ENCODE measurements around the gene CRKL. TPM values are rescaled to one million over a fixed set of nuclear protein-coding genes. Genes with fewer than 3 reads are reported as not detected.
"Not testable (repeated sequence)": the region's sequence is repeated elsewhere in the genome, so short reads cannot be mapped to it uniquely, and the experiment has no call there.

Gene CRKL
- total RNA-seq, 1 experiment from 2014 or later, result 39.5 TPM

- no peak for DNase-seq (ENCODE audit: extremely low read depth, low read depth)
These were observed 14.0 kb downstream of the CRKL start for GRCh38 chr22:20931126-20931654.

DNA sequence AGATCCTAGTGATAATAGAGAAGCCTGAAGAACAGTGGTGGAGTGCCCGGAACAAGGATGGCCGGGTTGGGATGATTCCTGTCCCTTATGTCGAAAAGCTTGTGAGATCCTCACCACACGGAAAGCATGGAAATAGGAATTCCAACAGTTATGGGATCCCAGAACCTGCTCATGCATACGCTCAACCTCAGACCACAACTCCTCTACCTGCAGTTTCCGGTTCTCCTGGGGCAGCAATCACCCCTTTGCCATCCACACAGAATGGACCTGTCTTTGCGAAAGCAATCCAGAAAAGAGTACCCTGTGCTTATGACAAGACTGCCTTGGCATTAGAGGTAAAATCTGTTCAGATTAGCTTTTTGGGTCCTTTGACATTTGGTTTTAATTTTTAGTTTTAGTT, 16.7 kb downstream of the CRKL start:
- DNase-seq (ENCODE audit: extremely low read depth, low read depth), result no peak

DNA sequence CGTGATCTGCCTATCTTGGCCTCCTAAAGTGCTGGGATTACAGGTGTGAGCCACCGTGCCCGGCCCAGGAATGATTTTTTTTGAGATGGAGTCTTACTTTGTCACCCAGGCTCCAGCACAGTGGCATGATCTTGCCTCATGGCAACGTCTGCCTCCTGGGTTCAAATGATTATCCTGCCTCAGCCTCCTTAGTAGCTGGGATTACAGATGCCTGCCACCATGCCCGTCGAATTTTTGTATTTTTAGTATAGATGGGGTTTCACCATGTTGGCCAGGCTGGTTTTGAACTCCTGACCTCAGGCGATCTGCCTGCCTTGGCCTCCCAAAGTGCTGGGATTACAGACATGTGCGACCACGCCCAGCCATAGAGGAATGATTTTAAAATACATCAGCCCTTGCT, 17.8 kb downstream of the CRKL start:
- not testable (repeated sequence) for DNase-seq (ENCODE audit: extremely low read depth, low read depth)

DNA sequence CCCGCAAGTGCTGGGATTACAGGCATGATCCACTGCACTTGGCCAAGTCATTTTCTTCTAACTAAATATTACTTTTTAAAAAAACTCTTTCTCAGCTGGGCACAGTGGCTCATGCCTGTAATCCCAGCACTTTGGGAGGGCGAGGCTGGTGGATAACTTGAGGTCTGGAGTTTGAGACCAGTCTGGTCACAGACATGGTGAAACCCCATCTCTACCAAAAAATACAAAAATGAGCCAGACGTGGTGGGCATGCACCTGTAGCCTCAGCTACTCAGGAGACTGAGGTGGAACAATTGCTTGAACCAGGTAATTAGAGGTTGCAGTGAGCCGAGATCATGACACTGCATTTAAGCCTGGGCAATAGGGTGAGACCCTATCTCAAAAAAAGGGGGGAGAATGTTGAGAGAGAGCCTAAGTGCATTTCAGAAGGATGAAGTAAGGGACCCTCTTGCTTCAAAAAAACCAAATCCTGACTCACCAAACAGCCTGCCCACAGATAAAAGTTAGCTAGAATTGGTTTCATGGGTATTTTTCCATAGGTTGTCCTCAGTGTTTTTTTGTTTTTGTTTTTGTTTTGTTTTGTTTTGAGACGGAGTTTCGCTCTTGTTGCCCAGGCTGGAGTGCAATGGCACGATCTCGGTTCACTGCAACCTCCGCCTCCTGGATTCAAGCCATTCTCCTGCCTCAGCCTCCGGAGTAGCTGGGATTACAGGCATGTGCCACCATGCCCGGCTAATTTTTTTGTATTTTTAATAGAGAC, 18.8 kb downstream of the CRKL start:
- DNase-seq (ENCODE audit: extremely low read depth, low read depth), result not testable (repeated sequence)

- DNase-seq (ENCODE audit: extremely low read depth, low read depth), result no peak
These were observed 20.0 kb downstream of the CRKL start for GRCh38 chr22:20937031-20937793.

DNA sequence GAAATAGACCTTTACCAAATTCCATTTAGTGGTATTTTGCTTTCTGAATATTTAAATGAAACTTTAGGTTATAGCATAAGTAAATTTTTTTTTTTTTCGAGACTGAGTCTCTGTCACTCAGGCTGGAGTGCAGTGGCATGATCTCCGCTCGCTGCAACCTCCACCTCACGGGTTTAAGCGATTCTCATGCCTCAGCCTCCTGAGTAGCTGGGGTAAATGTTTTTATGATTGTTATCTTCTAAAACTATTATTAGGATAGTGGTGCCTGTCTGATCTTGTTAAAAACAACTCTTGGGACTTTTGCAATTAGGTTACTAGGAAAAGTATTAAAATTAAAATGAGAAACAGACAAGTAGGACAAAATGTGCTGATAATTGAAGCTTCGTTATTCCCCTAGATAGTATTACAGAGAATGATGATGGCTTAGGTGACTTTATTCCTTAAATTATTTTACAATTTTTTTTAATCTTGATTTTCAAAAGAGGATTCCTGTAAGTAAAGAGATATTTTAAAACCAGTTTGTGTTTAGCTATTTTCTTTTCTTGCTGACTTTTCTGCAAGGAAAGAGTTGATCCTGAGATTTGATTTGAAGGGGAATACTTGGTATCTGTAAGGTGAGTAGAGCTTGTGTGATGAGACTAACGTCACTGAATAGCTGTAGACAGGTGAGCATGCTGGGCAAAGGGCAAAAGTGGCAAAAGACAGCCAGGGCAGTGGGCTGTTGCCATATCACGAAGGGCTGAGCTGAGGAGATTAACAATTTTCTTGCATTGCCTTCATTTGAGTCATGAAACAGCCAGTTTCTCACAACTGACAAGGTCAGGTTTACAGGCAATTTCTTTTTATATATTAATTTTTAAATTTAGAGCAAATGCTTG, 20.8 kb downstream of the CRKL start:
- no peak for DNase-seq (ENCODE audit: extremely low read depth, low read depth)

- DNase-seq (ENCODE audit: extremely low read depth, low read depth), result not testable (repeated sequence)
These were observed 22.4 kb downstream of the CRKL start for GRCh38 chr22:20939457-20940185.

GRCh38 chr22:20940186-20940651, 23.0 kb downstream of the CRKL start:
- no peak for DNase-seq (ENCODE audit: extremely low read depth, low read depth)

DNA sequence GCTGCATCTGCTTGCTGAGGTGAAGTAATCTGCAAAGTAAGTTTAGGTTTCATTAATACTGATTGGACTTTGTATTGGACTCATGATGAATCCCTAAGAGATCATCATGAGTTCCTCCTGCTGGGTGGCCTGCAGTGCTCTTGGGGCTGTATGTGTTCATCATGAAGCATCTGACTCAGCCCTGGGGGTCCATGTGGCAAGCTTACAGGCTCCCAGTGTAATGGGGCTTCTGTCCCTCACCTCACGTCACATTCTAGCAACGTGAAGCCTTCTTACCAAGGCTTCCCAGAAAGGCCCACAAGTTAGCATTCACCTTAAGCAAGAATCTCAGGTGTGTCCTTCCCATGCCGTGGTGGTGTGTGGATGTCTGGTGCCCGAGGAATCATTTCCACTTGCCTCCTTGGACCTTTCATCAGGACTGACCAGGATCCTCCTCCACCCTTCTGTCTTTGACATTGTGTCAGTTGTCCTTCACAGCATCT, 23.7 kb downstream of the CRKL start:
- DNase-seq (ENCODE audit: extremely low read depth, low read depth), result no peak

DNA sequence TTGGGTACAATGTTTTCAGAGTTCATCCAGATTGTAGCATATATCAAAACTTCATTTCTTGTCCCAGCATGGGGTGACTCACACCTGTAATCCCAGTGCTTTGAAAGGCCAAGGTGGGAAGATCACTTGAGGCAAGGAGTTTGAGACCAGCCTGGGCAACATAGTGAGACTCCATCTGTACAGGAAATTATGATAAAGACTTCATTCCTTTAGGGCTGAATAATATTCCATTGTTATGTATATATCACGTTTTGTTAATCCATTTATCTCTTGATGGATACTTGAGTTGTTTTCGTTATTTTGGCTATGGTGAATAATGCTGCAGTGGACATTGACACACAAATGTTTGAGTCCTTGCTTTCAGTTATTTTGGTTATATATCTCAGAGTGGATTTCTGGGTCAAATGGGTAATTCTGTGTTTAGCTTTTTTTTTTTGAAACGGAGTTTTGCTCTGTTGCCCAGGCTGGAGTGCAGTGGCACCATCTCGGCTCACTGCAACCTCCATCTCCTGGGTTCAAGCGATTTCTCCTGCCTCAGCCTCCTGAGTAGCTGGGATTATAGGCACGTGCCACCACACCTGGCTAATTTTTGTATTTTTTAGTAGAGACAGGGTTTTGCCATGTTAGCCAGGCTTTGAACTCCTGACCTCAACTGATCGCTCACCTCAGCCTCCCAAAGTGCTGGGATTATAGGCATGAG, 25.1 kb downstream of the CRKL start:
- not testable (repeated sequence) for DNase-seq (ENCODE audit: extremely low read depth, low read depth)

DNA sequence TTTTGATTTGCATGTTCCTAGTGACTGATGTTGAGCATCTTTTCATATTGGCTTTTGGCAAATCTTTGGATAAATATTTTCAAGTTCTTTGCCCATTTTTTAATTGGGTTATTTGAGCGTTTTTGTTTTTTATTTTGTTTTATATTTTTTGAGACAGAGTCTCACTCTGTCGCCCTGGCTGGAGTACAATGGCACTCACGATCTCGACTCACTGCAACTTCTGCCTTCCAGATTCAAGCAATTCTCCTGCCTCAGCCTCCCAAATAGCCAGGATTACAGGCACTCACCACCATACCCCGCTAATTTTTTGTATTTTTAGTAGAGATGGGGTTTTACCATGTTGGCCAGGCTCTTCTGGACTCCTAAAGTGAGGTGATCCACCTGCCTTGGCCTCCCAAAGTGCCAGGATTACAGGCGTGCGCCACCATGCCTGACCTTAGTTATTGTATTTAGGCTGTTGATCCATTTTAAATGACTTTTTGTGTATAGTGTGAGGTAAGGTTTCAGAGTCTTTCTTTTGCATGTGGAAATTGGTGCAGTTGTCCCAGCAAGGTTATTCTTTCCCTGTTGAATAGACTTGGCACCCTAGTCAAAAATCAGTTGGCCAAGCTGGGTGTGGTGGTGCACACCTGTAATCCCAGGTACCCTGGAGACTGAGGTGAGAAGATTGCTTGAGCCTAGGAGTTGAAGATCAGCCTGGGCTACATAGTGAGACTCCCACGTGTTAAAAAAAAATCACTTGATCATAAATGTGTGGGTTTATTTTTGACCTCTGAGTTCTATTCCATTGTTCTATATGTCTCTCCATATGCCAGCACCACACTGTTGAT, 26.1 kb downstream of the CRKL start:
- DNase-seq (ENCODE audit: extremely low read depth, low read depth), result no peak

- DNase-seq (ENCODE audit: extremely low read depth, low read depth), result no peak
These were observed 26.8 kb downstream of the CRKL start for GRCh38 chr22:20944042-20944441.

DNA sequence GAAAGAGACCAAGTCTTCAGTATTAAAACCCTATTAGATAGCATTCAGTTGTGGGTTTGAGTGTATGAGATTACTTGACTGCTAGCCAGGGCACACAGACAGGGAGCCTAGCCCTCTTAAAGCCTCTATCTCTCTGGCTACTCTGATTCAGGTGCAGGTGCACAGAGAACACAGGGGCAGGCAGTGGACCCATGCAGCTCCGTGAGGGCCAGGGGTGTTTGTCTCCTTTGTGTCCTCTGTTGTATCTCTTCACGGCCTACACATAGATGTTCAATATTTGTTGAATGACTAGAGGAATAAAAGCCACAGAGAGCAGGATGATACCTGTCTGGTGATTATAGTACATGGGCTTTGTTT, 28.3 kb downstream of the CRKL start:
- no peak for DNase-seq (ENCODE audit: extremely low read depth, low read depth)

DNA sequence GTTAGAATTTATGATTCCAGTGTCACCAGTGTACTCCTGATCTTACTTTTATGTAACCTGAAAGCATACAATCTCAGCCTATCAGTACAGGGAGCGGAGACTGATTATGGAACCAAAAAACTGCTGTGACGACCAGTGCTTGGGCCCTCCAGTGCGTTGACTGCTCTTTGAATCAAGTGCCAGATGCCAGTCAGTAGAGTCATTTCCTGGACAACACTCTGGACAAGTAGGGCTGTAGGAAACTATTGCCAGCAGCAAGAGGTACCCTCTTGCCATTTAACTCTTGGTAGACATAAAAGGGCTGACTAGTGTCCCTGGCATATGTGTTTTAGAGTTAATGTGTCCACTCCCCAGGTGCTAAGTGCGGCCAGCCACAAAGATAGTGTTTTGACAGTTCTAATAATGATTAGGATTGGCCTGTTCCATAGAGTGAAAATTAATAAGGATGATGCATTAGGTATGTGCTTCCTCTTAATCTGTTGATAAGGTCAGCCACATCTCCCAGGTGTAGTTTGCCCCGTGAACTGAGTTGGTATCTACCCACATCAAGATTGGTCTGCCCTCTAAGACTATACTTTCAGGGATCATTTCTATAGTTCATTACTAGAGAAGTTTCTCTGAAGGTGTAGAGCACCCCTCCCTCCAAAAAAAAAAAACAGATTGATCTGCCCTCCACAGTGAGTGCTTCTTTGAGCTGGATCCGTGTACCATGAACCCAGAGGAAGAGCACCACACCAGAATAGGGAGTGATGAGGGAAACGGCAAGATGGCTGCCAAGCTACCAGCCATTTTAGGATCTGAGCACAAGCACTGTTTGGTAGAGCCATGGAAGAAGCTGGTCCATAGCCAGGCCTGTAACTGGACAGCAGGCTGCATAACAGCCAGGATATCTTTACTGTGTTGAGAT, 29.1 kb downstream of the CRKL start:
- no peak for DNase-seq (ENCODE audit: extremely low read depth, low read depth)

GRCh38 chr22:20946991-20947390, 29.8 kb downstream of the CRKL start:
- no peak for DNase-seq (ENCODE audit: extremely low read depth, low read depth)

GRCh38 chr22:20948450-20948849, 31.2 kb downstream of the CRKL start:
- DNase-seq (ENCODE audit: extremely low read depth, low read depth), result no peak

DNA sequence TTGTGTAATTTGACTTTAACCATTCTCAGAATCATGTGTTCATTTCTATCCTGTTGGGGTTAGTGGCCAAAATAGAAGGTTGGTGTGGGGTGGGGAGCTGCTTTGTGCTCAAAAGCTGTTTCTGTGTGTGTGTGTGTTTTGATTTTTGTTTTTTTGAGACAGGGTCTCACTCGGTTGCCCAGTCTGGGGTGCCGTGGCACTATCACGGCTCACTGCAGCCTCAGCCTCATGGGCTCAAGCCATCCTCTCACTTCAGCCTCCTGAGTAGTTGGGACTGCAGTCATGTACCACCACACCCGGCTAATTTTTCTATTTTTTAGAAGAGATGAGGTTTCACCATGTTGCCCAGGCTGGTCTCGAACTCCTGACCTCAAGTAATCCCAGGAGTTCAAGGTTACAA, 31.8 kb downstream of the CRKL start:
- no peak for DNase-seq (ENCODE audit: extremely low read depth, low read depth)
